ENCODE measurements around the gene HFE.

The HFE gene

DNA sequence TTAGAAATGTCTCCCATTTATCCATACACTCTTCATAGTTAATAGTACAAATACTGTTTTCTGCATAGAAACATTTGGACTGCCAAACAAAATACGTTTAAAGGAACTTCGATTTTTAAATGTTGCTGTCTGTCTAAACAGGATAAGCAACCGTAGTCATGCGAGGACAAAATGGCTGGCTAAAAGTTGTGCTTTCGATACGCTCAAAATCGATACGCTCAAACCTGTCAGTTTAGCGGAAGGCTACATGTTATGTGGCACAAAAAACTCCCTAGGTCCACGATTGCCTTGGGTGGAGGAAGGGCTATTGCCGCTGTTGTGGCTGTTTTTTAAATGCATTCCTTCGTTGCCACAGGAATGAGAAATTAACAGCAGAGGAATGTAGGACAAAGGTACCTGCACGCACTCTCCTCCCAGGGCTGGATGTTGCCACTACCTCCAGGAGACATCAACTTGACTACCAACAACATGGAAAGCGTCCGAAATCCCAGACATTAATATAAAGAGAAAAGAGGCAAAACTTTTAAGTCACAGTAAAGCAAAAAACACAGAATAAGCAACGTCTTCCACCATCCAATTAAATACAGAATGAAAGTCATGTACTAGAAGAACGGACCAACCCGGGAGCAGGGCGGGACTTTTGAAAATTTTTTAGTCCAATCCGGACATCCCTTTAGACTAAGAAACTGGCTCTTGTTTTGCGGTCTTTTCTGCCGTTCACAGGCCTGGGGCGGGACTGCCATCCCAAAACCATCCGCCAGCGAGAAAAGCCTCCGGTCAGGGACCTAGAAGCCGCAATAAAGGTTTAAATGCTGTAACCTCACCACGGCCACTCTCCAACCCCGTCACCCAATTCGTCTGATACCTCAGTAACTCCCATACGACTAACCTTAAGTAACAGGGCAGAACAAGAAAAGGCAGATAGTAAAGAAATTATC, 32.2 kb upstream of the HFE start:
- Histone ChIP-seq H3K36me3 (ENCODE audit: control insufficient read depth in 2 of 2, insufficient read depth in 1 of 2, low read length in 2 of 2) (no peaks in the 10 kb centered on the region), H3K27ac (ENCODE audit: extremely low read depth, low read depth, low read length) (peak overlapping the region; percentile 81), H3K4me1 (ENCODE audit: control insufficient read depth, insufficient read depth, low read length) (peaks cover 5% of the 10 kb centered on the region; the same call in 1 of the 2 replicates), H3K4me3 (ENCODE audit: low read depth, low read length) (peak overlapping the region; percentile 85), H3K9me3 (ENCODE audit: control insufficient read depth, insufficient read depth, low read depth, low read length) (no peaks in the 10 kb centered on the region)
- POLR2A ChIA-PET, result interaction anchor here (0.8 to 3.1 kb wide), 15 partner anchors 9 to 1077 kb away, joined by 3 to 100 read pairs (median 7); a partner anchor contains a TSS
- CTCF ChIA-PET, result interaction anchor here (0.8 to 1.0 kb wide), 2 partner anchors 9 to 23 kb away, joined by 3 to 4 read pairs; a partner anchor contains a TSS
- no peak for TF ChIP-seq ZNF747 (tag by site-specific recombination; IDR thresholded peaks at IDR 0.05)
- TF ChIP-seq, protein P1, sequence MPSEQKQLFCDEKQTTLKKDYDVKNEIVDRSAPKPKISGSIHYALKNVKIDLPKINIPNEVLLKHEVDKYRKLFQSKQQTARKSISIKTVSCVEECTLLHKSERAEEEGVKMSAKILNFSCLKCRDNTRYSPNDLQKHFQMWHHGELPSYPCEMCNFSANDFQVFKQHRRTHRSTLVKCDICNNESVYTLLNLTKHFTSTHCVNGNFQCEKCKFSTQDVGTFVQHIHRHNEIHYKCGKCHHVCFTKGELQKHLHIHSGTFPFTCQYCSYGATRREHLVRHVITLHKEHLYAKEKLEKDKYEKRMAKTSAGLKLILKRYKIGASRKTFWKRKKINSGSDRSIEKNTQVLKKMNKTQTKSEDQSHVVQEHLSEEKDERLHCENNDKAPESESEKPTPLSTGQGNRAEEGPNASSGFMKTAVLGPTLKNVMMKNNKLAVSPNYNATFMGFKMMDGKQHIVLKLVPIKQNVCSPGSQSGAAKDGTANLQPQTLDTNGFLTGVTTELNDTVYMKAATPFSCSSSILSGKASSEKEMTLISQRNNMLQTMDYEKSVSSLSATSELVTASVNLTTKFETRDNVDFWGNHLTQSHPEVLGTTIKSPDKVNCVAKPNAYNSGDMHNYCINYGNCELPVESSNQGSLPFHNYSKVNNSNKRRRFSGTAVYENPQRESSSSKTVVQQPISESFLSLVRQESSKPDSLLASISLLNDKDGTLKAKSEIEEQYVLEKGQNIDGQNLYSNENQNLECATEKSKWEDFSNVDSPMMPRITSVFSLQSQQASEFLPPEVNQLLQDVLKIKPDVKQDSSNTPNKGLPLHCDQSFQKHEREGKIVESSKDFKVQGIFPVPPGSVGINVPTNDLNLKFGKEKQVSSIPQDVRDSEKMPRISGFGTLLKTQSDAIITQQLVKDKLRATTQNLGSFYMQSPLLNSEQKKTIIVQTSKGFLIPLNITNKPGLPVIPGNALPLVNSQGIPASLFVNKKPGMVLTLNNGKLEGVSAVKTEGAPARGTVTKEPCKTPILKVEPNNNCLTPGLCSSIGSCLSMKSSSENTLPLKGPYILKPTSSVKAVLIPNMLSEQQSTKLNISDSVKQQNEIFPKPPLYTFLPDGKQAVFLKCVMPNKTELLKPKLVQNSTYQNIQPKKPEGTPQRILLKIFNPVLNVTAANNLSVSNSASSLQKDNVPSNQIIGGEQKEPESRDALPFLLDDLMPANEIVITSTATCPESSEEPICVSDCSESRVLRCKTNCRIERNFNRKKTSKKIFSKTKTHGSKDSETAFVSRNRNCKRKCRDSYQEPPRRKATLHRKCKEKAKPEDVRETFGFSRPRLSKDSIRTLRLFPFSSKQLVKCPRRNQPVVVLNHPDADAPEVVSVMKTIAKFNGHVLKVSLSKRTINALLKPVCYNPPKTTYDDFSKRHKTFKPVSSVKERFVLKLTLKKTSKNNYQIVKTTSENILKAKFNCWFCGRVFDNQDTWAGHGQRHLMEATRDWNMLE (tag by site-specific recombination; conservative IDR thresholded peaks at IDR 0.05; ENCODE audit: low read depth), result no peak; the same call in 1 of the 2 replicates
- TF ChIP-seq, protein P2, sequence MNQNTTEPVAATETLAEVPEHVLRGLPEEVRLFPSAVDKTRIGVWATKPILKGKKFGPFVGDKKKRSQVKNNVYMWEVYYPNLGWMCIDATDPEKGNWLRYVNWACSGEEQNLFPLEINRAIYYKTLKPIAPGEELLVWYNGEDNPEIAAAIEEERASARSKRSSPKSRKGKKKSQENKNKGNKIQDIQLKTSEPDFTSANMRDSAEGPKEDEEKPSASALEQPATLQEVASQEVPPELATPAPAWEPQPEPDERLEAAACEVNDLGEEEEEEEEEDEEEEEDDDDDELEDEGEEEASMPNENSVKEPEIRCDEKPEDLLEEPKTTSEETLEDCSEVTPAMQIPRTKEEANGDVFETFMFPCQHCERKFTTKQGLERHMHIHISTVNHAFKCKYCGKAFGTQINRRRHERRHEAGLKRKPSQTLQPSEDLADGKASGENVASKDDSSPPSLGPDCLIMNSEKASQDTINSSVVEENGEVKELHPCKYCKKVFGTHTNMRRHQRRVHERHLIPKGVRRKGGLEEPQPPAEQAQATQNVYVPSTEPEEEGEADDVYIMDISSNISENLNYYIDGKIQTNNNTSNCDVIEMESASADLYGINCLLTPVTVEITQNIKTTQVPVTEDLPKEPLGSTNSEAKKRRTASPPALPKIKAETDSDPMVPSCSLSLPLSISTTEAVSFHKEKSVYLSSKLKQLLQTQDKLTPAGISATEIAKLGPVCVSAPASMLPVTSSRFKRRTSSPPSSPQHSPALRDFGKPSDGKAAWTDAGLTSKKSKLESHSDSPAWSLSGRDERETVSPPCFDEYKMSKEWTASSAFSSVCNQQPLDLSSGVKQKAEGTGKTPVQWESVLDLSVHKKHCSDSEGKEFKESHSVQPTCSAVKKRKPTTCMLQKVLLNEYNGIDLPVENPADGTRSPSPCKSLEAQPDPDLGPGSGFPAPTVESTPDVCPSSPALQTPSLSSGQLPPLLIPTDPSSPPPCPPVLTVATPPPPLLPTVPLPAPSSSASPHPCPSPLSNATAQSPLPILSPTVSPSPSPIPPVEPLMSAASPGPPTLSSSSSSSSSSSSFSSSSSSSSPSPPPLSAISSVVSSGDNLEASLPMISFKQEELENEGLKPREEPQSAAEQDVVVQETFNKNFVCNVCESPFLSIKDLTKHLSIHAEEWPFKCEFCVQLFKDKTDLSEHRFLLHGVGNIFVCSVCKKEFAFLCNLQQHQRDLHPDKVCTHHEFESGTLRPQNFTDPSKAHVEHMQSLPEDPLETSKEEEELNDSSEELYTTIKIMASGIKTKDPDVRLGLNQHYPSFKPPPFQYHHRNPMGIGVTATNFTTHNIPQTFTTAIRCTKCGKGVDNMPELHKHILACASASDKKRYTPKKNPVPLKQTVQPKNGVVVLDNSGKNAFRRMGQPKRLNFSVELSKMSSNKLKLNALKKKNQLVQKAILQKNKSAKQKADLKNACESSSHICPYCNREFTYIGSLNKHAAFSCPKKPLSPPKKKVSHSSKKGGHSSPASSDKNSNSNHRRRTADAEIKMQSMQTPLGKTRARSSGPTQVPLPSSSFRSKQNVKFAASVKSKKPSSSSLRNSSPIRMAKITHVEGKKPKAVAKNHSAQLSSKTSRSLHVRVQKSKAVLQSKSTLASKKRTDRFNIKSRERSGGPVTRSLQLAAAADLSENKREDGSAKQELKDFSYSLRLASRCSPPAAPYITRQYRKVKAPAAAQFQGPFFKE (tag by site-specific recombination; IDR thresholded peaks at IDR 0.05; ENCODE audit: borderline replicate concordance), result no peak
- TF ChIP-seq BCL11A (tag by site-specific recombination; IDR thresholded peaks at IDR 0.05; ENCODE audit: low read depth), result 0 out of 2 replicates have a peak, but pooled peaks have one; percentile 32
- TF ChIP-seq, protein P3, sequence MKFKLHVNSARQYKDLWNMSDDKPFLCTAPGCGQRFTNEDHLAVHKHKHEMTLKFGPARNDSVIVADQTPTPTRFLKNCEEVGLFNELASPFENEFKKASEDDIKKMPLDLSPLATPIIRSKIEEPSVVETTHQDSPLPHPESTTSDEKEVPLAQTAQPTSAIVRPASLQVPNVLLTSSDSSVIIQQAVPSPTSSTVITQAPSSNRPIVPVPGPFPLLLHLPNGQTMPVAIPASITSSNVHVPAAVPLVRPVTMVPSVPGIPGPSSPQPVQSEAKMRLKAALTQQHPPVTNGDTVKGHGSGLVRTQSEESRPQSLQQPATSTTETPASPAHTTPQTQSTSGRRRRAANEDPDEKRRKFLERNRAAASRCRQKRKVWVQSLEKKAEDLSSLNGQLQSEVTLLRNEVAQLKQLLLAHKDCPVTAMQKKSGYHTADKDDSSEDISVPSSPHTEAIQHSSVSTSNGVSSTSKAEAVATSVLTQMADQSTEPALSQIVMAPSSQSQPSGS (tag by site-specific recombination; IDR thresholded peaks at IDR 0.05; ENCODE audit: low read depth), result no peak
- TF ChIP-seq ZNF561 (tag by site-specific recombination; IDR thresholded peaks at IDR 0.05; ENCODE audit: borderline replicate concordance), result no peak
- no peak for TF ChIP-seq ZNF510 (tag by site-specific recombination; IDR thresholded peaks at IDR 0.05; ENCODE audit: insufficient replicate concordance)
- TF ChIP-seq ZNF529 (tag by site-specific recombination; IDR thresholded peaks at IDR 0.05; ENCODE audit: insufficient replicate concordance), result no peak
- no peak for TF ChIP-seq ZNF302 (tag by site-specific recombination; IDR thresholded peaks at IDR 0.05; ENCODE audit: low read depth)
- no peak for TF ChIP-seq ZSCAN23 (tag by site-specific recombination; IDR thresholded peaks at IDR 0.05)
- peak; percentile 76; the same call in 1 of the 2 replicates for TF ChIP-seq HOXD13 (CRISPR knock-in tag; IDR thresholded peaks at IDR 0.05; ENCODE audit: borderline replicate concordance)
- TF ChIP-seq, protein P4, sequence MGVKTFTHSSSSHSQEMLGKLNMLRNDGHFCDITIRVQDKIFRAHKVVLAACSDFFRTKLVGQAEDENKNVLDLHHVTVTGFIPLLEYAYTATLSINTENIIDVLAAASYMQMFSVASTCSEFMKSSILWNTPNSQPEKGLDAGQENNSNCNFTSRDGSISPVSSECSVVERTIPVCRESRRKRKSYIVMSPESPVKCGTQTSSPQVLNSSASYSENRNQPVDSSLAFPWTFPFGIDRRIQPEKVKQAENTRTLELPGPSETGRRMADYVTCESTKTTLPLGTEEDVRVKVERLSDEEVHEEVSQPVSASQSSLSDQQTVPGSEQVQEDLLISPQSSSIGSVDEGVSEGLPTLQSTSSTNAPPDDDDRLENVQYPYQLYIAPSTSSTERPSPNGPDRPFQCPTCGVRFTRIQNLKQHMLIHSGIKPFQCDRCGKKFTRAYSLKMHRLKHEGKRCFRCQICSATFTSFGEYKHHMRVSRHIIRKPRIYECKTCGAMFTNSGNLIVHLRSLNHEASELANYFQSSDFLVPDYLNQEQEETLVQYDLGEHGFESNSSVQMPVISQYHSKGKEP (tag by site-specific recombination; IDR thresholded peaks at IDR 0.05), result no peak
- TF ChIP-seq ZNF830 (tag by site-specific recombination; IDR thresholded peaks at IDR 0.05; ENCODE audit: low read depth), result no peak
- no peak for TF ChIP-seq KLF16 (tag by site-specific recombination; IDR thresholded peaks at IDR 0.05)
- TF ChIP-seq ZNF560 (tag by site-specific recombination; IDR thresholded peaks at IDR 0.05; ENCODE audit: borderline replicate concordance), result no peak
- TF ChIP-seq ZNF174 (tag by site-specific recombination; IDR thresholded peaks at IDR 0.05), result no peak
- no peak for TF ChIP-seq ZNF707 (tag by site-specific recombination; IDR thresholded peaks at IDR 0.05)
- no peak for TF ChIP-seq ZNF426 (tag by site-specific recombination; IDR thresholded peaks at IDR 0.05)
- no peak for TF ChIP-seq ZNF292 (tag by site-specific recombination; IDR thresholded peaks at IDR 0.05; ENCODE audit: borderline replicate concordance, low read depth)
- TF ChIP-seq, protein P5, sequence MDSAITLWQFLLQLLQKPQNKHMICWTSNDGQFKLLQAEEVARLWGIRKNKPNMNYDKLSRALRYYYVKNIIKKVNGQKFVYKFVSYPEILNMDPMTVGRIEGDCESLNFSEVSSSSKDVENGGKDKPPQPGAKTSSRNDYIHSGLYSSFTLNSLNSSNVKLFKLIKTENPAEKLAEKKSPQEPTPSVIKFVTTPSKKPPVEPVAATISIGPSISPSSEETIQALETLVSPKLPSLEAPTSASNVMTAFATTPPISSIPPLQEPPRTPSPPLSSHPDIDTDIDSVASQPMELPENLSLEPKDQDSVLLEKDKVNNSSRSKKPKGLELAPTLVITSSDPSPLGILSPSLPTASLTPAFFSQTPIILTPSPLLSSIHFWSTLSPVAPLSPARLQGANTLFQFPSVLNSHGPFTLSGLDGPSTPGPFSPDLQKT (IDR thresholded peaks at IDR 0.05; ENCODE audit: borderline replicate concordance, low read depth, low read length), result no peak; the same call in 1 of the 2 replicates
